Right lobe of liver (tissue), 6 donors: Measurements from ENCODE around the gene RSPO1. TPM values are rescaled to one million over a fixed set of nuclear protein-coding genes. Genes with fewer than 3 reads are reported as not detected.

Experiments
- ATAC-seq, 4 donors: fragments of 200-7000 bp; cut with Tn5 transposase; one replicate each; pipeline ENCODE4 v1.9.1; 2020; ENCODE audit warnings: mild to moderate bottlenecking in 4 of 4, moderate library complexity in 4 of 4
- DNase-seq, 3 donors: peaks; one replicate each; pipeline ENCODE4 v3.0.0-alpha.2; 2020
- H3K27ac ChIP-seq, 3 donors: fragments of 200-600 bp; one replicate each; pipeline ENCODE4 v1.8.0; 2022
- H3K27me3 ChIP-seq, 2 donors: fragments of 200-600 bp; one replicate each; pipeline ENCODE4 v1.8.0; 2022
- H3K36me3 ChIP-seq, 4 donors: fragments of 200-600 bp; sonication (generic) in 1 of 4; one replicate each; pipeline versions ENCODE4 v1.5.1 to v1.8.0; 2017 to 2022; ENCODE audit warnings: control low read depth in 1 of 4
- H3K4me1 ChIP-seq, 4 donors: fragments of 200-600 bp; sonication (generic) in 1 of 4; one replicate each; pipeline versions ENCODE4 v1.5.1 to v1.8.0; 2017 to 2022; ENCODE audit warnings: control low read depth in 1 of 4
- H3K4me3 ChIP-seq, 3 donors: fragments of 200-600 bp; one replicate each; pipeline ENCODE4 v1.8.0; 2022
- H3K9me3 ChIP-seq, 4 donors: fragments of 200-600 bp; sonication (generic) in 1 of 4; one replicate each; pipeline versions ENCODE4 v1.5.1 to v1.8.0; 2017 to 2022; ENCODE audit warnings: control low read depth in 1 of 4
- CTCF ChIP-seq, 4 donors: fragments of 200-600 bp in 3 of 4; fragments of 450-650 bp in 1 of 4; IDR thresholded peaks; one replicate each; pipeline versions ENCODE4 v1.5.1 to v1.8.0; 2016 to 2022; ENCODE audit warnings: antibody characterized with exemption in 4 of 4, mild to moderate bottlenecking in 2 of 4
- POLR2A ChIP-seq: fragments of 450-650 bp; IDR thresholded peaks from one replicate; pipeline ENCODE4 v1.6.1; 2017; ENCODE audit warnings: antibody characterized with exemption, mild to moderate bottlenecking
- WGBS: methylation state at CpG from one replicate; pipeline ENCODE4 v1.1.6; 2018; ENCODE audit warnings: low coverage, low lambda C conversion rate; ENCODE audit not compliant: insufficient coverage; ENCODE audit errors: missing lambda C conversion rate; 5-methylcytosine and 5-hydroxymethylcytosine counted together
- intact Hi-C, 2 donors: fragments of 100-400 bp; cut with DNase I; formaldehyde crosslinking; loops; one replicate each; pipeline versions ENCODE4 v1.11.2 to v1.14.1; 2022
- total RNA-seq, 6 experiments: library from RNA; depleted of rRNA in 2 of 6; stranded (reverse); fragments of >200 nt in 2 of 6; fragmentation: NEBNext Ultra II Directional in 3 of 6; extraction: Animal tissue kit (Norgen Biotek cat#: 25700) in 3 of 6; gene quantifications; one replicate each; pipeline versions ENCODE4 v1.1.0 to v1.2.4, GENCODE V29; 2016 to 2023
- donor health status: DM: no; HTN: yes; CAD: no.
- donor health status: DM: no; HTN: no; CAD: no.
- donor health status: DM: no; HTN: no; CAD: no.
- donor health status: DM: no; HTN: yes; CAD: no.
- donor health status: DM: no; HTN: yes; CAD: no.

The RSPO1 gene
- total RNA-seq, 6 experiments from 2014 or later, result not detected

- no peak for ATAC-seq
- intact Hi-C loops, result loop anchor here (5.0 to 10.0 kb wide), 3 partner anchors 65 to 192 kb away; no protein-coding TSS in a partner anchor
These were observed 42.4 kb upstream of the RSPO1 start for GRCh38 chr1:37677143-37677439.

GRCh38 chr1:37676281-37677142, 41.8 kb upstream of the RSPO1 start:
- DNase-seq (no peak), ATAC-seq (no peak)
- Histone ChIP-seq H3K9me3 (no peaks in the 10 kb centered on the region), H3K36me3 (peaks cover 0 to under 1% (median 0%) of the 10 kb centered on the region in 4 donors), H3K4me1 (no peaks in the 10 kb centered on the region), H3K27ac (no peak overlapping the region), H3K27me3 (no peaks in the 10 kb centered on the region), H3K4me3 (no peak overlapping the region)
- intact Hi-C loops, result loop anchor here (5.0 to 10.0 kb wide), 3 partner anchors 64 to 192 kb away; no protein-coding TSS in a partner anchor
- 29% methylated on average over 12 of the region's 14 CpGs for WGBS
- no peak for TF ChIP-seq CTCF (IDR thresholded peaks at IDR 0.05)
- TF ChIP-seq POLR2A, result no peak

More at GRCh38 chr1:37677143-37677439, 42.4 kb upstream of the RSPO1 start:
- Histone ChIP-seq H3K4me1 (no peaks in the 10 kb centered on the region), H3K4me3 (no peak overlapping the region), H3K27ac (no peak overlapping the region), H3K27me3 (no peaks in the 10 kb centered on the region), H3K36me3 (peaks cover 0 to 5% (median 0%) of the 10 kb centered on the region in 4 donors), H3K9me3 (no peaks in the 10 kb centered on the region)
- 43% methylated on average over 3 of the region's 4 CpGs for WGBS
- TF ChIP-seq CTCF (IDR thresholded peaks at IDR 0.05), result no peak
- TF ChIP-seq POLR2A, result no peak
- no peak for DNase-seq

GRCh38 chr1:37673920-37674319, 39.2 kb upstream of the RSPO1 start:
- 32% methylated on average over 2 of the region's 10 CpGs for WGBS
- ATAC-seq, result peak in 1 of 4 donors; percentile 9
- H3K27me3 ChIP-seq, result no peaks in the 10 kb centered on the region
- no peak for DNase-seq
- H3K27ac ChIP-seq, result no peak overlapping the region
- intact Hi-C loops, result loop anchor here in 1 of 2 donors (10.0 kb wide), 1 partner anchor 189 kb away; no protein-coding TSS in a partner anchor
- H3K4me1 ChIP-seq, result no peaks in the 10 kb centered on the region
- no peaks in the 10 kb centered on the region for H3K9me3 ChIP-seq
- no peaks in the 10 kb centered on the region for H3K36me3 ChIP-seq
- no peak overlapping the region for H3K4me3 ChIP-seq
- TF ChIP-seq CTCF (IDR thresholded peaks at IDR 0.05), result no peak
- no peak for TF ChIP-seq POLR2A

- no peak for ATAC-seq
- TF ChIP-seq CTCF (IDR thresholded peaks at IDR 0.05) (no peak), POLR2A (no peak)
- DNase-seq, result no peak
- H3K9me3 ChIP-seq, result no peaks in the 10 kb centered on the region
- H3K36me3 ChIP-seq, result no peaks in the 10 kb centered on the region
- no peak overlapping the region for H3K27ac ChIP-seq
- no peaks in the 10 kb centered on the region for H3K27me3 ChIP-seq
- no peaks in the 10 kb centered on the region for H3K4me1 ChIP-seq
- H3K4me3 ChIP-seq, result no peak overlapping the region
- WGBS, result 18% methylated on average over 2 of the region's 9 CpGs
- intact Hi-C loops, result loop anchor here in 1 of 2 donors (10.0 kb wide), 1 partner anchor 188 kb away; no protein-coding TSS in a partner anchor
These were observed 37.6 kb upstream of the RSPO1 start for GRCh38 chr1:37672136-37672870.
